ENCODE data around the gene SH3PXD2A. TPM values are rescaled to one million over a fixed set of nuclear protein-coding genes. Genes with fewer than 3 reads are reported as not detected.

Gene SH3PXD2A
- total and polyA plus RNA-seq, 2 of the 4 experiments (the other 2 are of a cell fraction): 6.3 to 23.0 TPM

GRCh38 chr10:103720328-103720963, 134.9 kb downstream of the SH3PXD2A start (continued):
- TF ChIP-seq CTCF (conservative IDR thresholded peaks at IDR 0.05; ENCODE audit: low read depth, low read length): no peak

GRCh38 chr10:103719036-103719435, 136.3 kb downstream of the SH3PXD2A start:
- Histone ChIP-seq H3K4me3 (ENCODE audit: insufficient read depth, low read depth, low read length) (no peak overlapping the region), H3K18ac (ENCODE audit: low read depth, low read length) (no peak overlapping the region), H3K9me3 (ENCODE audit: control insufficient read depth, insufficient read depth, low read length) (no peaks in the 10 kb centered on the region), H2BK20ac (ENCODE audit: low read depth, low read length) (no peak overlapping the region), H3K4me1 (ENCODE audit: control insufficient read depth, insufficient read depth, low read length) (peaks cover 25% of the 10 kb centered on the region), H4K8ac (ENCODE audit: low read depth in 2 of 2, low read length in 2 of 2) (no peak overlapping the region), H3K9me1 (ENCODE audit: insufficient read depth, low read length) (peaks cover 18% of the 10 kb centered on the region; the same call in 1 of the 2 replicates), H3K27ac (ENCODE audit: insufficient read depth, low read length) (no peak overlapping the region), H3K4ac (ENCODE audit: low read depth, low read length) (no peak overlapping the region), H3K9ac (ENCODE audit: low read depth, low read length) (no peak overlapping the region), H3K23ac (ENCODE audit: low read depth, low read length) (no peak overlapping the region), H2AK9ac (replicated peaks; ENCODE audit: low read depth, low read length, poor library complexity) (no peak overlapping the region), H3K4me2 (ENCODE audit: low read depth, low read length) (no peak overlapping the region), H4K20me1 (ENCODE audit: insufficient read depth, low read length) (no peaks in the 10 kb centered on the region; the same call in 1 of the 2 replicates), H3K36me3 (ENCODE audit: control insufficient read depth, insufficient read depth, low read length) (peaks cover 5% of the 10 kb centered on the region; the same call in 1 of the 2 replicates), H3K56ac (ENCODE audit: extremely low read depth, insufficient read depth, low read length) (no peak overlapping the region), H2AFZ (replicated peaks; ENCODE audit: low read length, poor library complexity) (no peak overlapping the region), H2BK120ac (ENCODE audit: low read depth, low read length) (no peak overlapping the region; the same call in 1 of the 2 replicates), H2BK5ac (ENCODE audit: low read depth, low read length, poor library complexity, severe bottlenecking) (no peak overlapping the region), H2AK5ac (ENCODE audit: low read depth, low read length) (peak overlapping the region; percentile 32; the same call in 1 of the 2 replicates), H3K14ac (replicated peaks; ENCODE audit: low read depth, low read length) (no peak overlapping the region), H3K27me3 (ENCODE audit: control insufficient read depth, insufficient read depth, low read length) (no peaks in the 10 kb centered on the region), H2BK15ac (ENCODE audit: low read depth, low read length) (0 out of 3 replicates have a peak overlapping the region, but pooled peaks have one; percentile 44), H3K79me1 (ENCODE audit: low read depth in 1 of 2, low read length in 2 of 2) (peaks cover 0 to 11% of the 10 kb centered on the region in 2 experiments; a peak in 1 of 4 replicates), H4K91ac (ENCODE audit: insufficient read depth, low read depth, low read length) (0 out of 2 replicates have a peak overlapping the region, but pooled peaks have one; percentile 10), H4K5ac (ENCODE audit: low read depth, low read length) (no peak overlapping the region)
- no peak for DNase-seq
- ChIA-PET POLR2A (ENCODE audit: unreplicated experiment) (no interaction called here), CTCF (interaction anchor here (0.9 kb wide), 1 partner anchor 82 kb away, joined by 4 read pairs; no protein-coding TSS in a partner anchor)
- in situ Hi-C loops (cut with MboI; ENCODE audit: low sequenced_read_pairs) (loop anchor here (5.0 to 25.0 kb wide), 3 partner anchors 138 to 493 kb away; partner anchors contain the start of gene SH3PXD2A), dilution Hi-C loops (cut with HindIII; ENCODE audit: low sequenced_read_pairs, unreplicated experiment) (loop anchor here (25.0 kb wide), 1 partner anchor 143 kb away; the partner anchor contains the start of gene SH3PXD2A), intact Hi-C loops (cut with micrococcal nuclease) (loop anchor here (5.0 kb wide), 1 partner anchor 58 kb away; no protein-coding TSS in a partner anchor)
- ATAC-seq (ENCODE audit: low read depth): no peak
- no TSS peak for BruUV-seq (replicated peaks)
- WGBS, 2 experiments (ENCODE audit: extremely low coverage in 2 of 2, insufficient read length in 1 of 2): 100% methylated on average over 2 of the region's 5 CpGs; no CpG with 5 or more reads in 1 of the 2 experiments
- TF ChIP-seq MAZ (IDR thresholded peaks at IDR 0.05; ENCODE audit: borderline replicate concordance, low read depth, low read length) (no peak), RCOR1 (IDR thresholded peaks at IDR 0.05; ENCODE audit: insufficient replicate concordance, low read length) (no peak), POLR2A (IDR thresholded peaks at IDR 0.05; ENCODE audit: low read depth, low read length) (no peak), SMC3 (IDR thresholded peaks at IDR 0.05; ENCODE audit: low read depth, low read length) (no peak), CEBPB (IDR thresholded peaks at IDR 0.05; ENCODE audit: low read depth, low read length) (no peak), CTCF (conservative IDR thresholded peaks at IDR 0.05; ENCODE audit: low read depth, low read length) (no peak), RAD21 (IDR thresholded peaks at IDR 0.05; ENCODE audit: low read length) (no peak), CHD1 (IDR thresholded peaks at IDR 0.05; ENCODE audit: low read depth, low read length) (no peak), FOS (IDR thresholded peaks at IDR 0.05; ENCODE audit: low read depth, low read length) (no peak)
- TF ChIP-seq, protein P1, sequence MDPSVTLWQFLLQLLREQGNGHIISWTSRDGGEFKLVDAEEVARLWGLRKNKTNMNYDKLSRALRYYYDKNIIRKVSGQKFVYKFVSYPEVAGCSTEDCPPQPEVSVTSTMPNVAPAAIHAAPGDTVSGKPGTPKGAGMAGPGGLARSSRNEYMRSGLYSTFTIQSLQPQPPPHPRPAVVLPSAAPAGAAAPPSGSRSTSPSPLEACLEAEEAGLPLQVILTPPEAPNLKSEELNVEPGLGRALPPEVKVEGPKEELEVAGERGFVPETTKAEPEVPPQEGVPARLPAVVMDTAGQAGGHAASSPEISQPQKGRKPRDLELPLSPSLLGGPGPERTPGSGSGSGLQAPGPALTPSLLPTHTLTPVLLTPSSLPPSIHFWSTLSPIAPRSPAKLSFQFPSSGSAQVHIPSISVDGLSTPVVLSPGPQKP (IDR thresholded peaks at IDR 0.05; ENCODE audit: borderline replicate concordance, low read depth, low read length): no peak
